SK-N-MC (cell line): Measurements from ENCODE around the gene ELN.

Experiments used
- EZH2 ChIP-seq: fragments of 200-600 bp; sonication (generic); IDR thresholded peaks from one replicate; pipeline ENCODE4 v1.6.1; 2017; ENCODE audit warnings: antibody characterized with exemption
- FOXP2 ChIP-seq: optimal IDR thresholded peaks from 2 replicates; pipeline ENCODE3; 2011; ENCODE audit warnings: mild to moderate bottlenecking, moderate library complexity; ENCODE audit not compliant: insufficient read depth; ENCODE audit errors: extremely low read length, control extremely low read depth
- POLR2AphosphoS5 ChIP-seq: IDR thresholded peaks from 2 replicates; pipeline ENCODE4 v1.6.1; 2012; ENCODE audit warnings: mild to moderate bottlenecking, low read depth, low read length, borderline replicate concordance

- TF ChIP-seq EZH2 (no peak), POLR2AphosphoS5 (no peak), FOXP2 (no peak)
Observed at GRCh38 chr7:73983437-73984164, 44.4 kb upstream of the ELN start.
